RWPE1 (cell line): ENCODE measurements around the gene OXCT1.
"Not testable (repeated sequence)": the region's sequence is repeated elsewhere in the genome, so short reads cannot be mapped to it uniquely, and the experiment has no call there.

Experiments
- CTCF ChIA-PET: fragments of 350-600 bp; sonication (Branson Sonifier 250); formaldehyde crosslinking; extraction: SDS; loops from one replicate; lab custom pipeline; 2021; lab: Yijun Ruan, JAX
- POLR2A ChIA-PET: fragments of 400-600 bp; formaldehyde crosslinking; extraction: SDS; loops from one replicate; lab custom pipeline; 2020; ENCODE audit warnings: antibody characterized with exemption; ENCODE audit not compliant: low non-redundant PET; lab: Yijun Ruan, JAX
- DNase-seq: peaks from one replicate; pipeline ENCODE4 v3.0.0; 2012; ENCODE audit warnings: low spot score
- H3K27ac ChIP-seq: fragments of 450-650 bp; 2 replicates; pipeline ENCODE4 v1.5.1; 2017
- CTCF ChIP-seq: fragments of 450-650 bp; conservative IDR thresholded peaks from 2 replicates; pipeline ENCODE4 v1.5.1; 2017; ENCODE audit warnings: low read depth, mild to moderate bottlenecking

Gene OXCT1

GRCh38 chr5:41738710-41739354, 131.4 kb downstream of the OXCT1 start:
- H3K27ac ChIP-seq = no peak overlapping the region
- DNase-seq = no peak
- POLR2A ChIA-PET = no interaction called here
- no peak for TF ChIP-seq CTCF
- CTCF ChIA-PET = no interaction called here

- TF ChIP-seq CTCF = no peak
- ChIA-PET CTCF (no interaction called here), POLR2A (no interaction called here)
- DNase-seq = no peak
- H3K27ac ChIP-seq = no peak overlapping the region
Observed at GRCh38 chr5:41736641-41737040, 133.6 kb downstream of the OXCT1 start.

- no peak overlapping the region for H3K27ac ChIP-seq
- CTCF ChIA-PET = no interaction called here
- POLR2A ChIA-PET = no interaction called here
- TF ChIP-seq CTCF = no peak
- DNase-seq = no peak
Observed at GRCh38 chr5:41735213-41735612, 135.0 kb downstream of the OXCT1 start.

GRCh38 chr5:41729381-41729780, 140.8 kb downstream of the OXCT1 start:
- H3K27ac ChIP-seq, DNase-seq, POLR2A ChIA-PET, CTCF ChIA-PET: not testable (repeated sequence)

GRCh38 chr5:41728281-41728680, 141.9 kb downstream of the OXCT1 start:
- H3K27ac ChIP-seq = no peak overlapping the region
- POLR2A ChIA-PET = no interaction called here
- TF ChIP-seq CTCF = no peak
- CTCF ChIA-PET = no interaction called here
- DNase-seq = no peak

GRCh38 chr5:41722359-41722950, 147.8 kb downstream of the OXCT1 start:
- ChIA-PET CTCF (interaction anchor here (0.6 kb wide), 2 partner anchors 252 to 846 kb away, joined by 3 to 7 read pairs; no protein-coding TSS in a partner anchor), POLR2A (no interaction called here)
- no peak overlapping the region for H3K27ac ChIP-seq
- no peak for DNase-seq
- TF ChIP-seq CTCF = no peak

GRCh38 chr5:41721516-41721915, 148.7 kb downstream of the OXCT1 start:
- TF ChIP-seq CTCF = no peak
- ChIA-PET POLR2A (no interaction called here), CTCF (no interaction called here)
- H3K27ac ChIP-seq = no peak overlapping the region
- no peak for DNase-seq
